Measurements from ENCODE around the gene DCXR. TPM values are rescaled to one million over a fixed set of nuclear protein-coding genes. Genes with fewer than 3 reads are reported as not detected.

The DCXR gene
- total and polyA plus RNA-seq, 2 of the 13 experiments (the other 11 are each of a cell fraction or from before 2014, with no cell fraction given), result 287 to 311 TPM

GRCh38 chr17:81999976-82000802, 37.3 kb downstream of the DCXR start (continued):
- TF ChIP-seq DMTF1 (CRISPR knock-in tag; IDR thresholded peaks at IDR 0.05) (no peak), ZNF230 (CRISPR knock-in tag; IDR thresholded peaks at IDR 0.05) (no peak; the same call in 1 of the 2 replicates), NFRKB (IDR thresholded peaks at IDR 0.05) (no peak), ZNF550 (CRISPR knock-in tag; IDR thresholded peaks at IDR 0.05; ENCODE audit: borderline replicate concordance) (peak; percentile 30; the same call in 1 of the 2 replicates), HNRNPLL (IDR thresholded peaks at IDR 0.05; ENCODE audit: low read depth, low read length, poor library complexity, severe bottlenecking) (peak; percentile 58), PAF1 (CRISPR knock-in tag; IDR thresholded peaks at IDR 0.05) (peak; percentile 68; the same call in 1 of the 2 replicates), IKZF5 (CRISPR knock-in tag; IDR thresholded peaks at IDR 0.05) (no peak), ZFP82 (CRISPR knock-in tag; IDR thresholded peaks at IDR 0.05; ENCODE audit: borderline replicate concordance) (no peak; the same call in 1 of the 2 replicates), ZNF839 (CRISPR knock-in tag; IDR thresholded peaks at IDR 0.05; ENCODE audit: borderline replicate concordance) (peak; percentile 70; the same call in 1 of the 2 replicates), MIXL1 (CRISPR knock-in tag; IDR thresholded peaks at IDR 0.05) (peak; percentile 4; the same call in 1 of the 2 replicates), ZNF7 (CRISPR knock-in tag; IDR thresholded peaks at IDR 0.05) (no peak), SNRNP70 (IDR thresholded peaks at IDR 0.05; ENCODE audit: low read depth, low read length) (no peak), ETV6 (CRISPR knock-in tag; conservative IDR thresholded peaks at IDR 0.05) (peak; percentile 51), MED1 (CRISPR knock-in tag; IDR thresholded peaks at IDR 0.05) (no peak; the same call in 1 of the 2 replicates), RXRB (CRISPR knock-in tag; IDR thresholded peaks at IDR 0.05; ENCODE audit: borderline replicate concordance) (no peak; the same call in 1 of the 2 replicates), FOXK2 (IDR thresholded peaks at IDR 0.05) (no peak)
- TF ChIP-seq, protein P1, sequence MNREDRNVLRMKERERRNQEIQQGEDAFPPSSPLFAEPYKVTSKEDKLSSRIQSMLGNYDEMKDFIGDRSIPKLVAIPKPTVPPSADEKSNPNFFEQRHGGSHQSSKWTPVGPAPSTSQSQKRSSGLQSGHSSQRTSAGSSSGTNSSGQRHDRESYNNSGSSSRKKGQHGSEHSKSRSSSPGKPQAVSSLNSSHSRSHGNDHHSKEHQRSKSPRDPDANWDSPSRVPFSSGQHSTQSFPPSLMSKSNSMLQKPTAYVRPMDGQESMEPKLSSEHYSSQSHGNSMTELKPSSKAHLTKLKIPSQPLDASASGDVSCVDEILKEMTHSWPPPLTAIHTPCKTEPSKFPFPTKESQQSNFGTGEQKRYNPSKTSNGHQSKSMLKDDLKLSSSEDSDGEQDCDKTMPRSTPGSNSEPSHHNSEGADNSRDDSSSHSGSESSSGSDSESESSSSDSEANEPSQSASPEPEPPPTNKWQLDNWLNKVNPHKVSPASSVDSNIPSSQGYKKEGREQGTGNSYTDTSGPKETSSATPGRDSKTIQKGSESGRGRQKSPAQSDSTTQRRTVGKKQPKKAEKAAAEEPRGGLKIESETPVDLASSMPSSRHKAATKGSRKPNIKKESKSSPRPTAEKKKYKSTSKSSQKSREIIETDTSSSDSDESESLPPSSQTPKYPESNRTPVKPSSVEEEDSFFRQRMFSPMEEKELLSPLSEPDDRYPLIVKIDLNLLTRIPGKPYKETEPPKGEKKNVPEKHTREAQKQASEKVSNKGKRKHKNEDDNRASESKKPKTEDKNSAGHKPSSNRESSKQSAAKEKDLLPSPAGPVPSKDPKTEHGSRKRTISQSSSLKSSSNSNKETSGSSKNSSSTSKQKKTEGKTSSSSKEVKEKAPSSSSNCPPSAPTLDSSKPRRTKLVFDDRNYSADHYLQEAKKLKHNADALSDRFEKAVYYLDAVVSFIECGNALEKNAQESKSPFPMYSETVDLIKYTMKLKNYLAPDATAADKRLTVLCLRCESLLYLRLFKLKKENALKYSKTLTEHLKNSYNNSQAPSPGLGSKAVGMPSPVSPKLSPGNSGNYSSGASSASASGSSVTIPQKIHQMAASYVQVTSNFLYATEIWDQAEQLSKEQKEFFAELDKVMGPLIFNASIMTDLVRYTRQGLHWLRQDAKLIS (CRISPR knock-in tag; IDR thresholded peaks at IDR 0.05), result peak; percentile 89
- TF ChIP-seq, protein P2, sequence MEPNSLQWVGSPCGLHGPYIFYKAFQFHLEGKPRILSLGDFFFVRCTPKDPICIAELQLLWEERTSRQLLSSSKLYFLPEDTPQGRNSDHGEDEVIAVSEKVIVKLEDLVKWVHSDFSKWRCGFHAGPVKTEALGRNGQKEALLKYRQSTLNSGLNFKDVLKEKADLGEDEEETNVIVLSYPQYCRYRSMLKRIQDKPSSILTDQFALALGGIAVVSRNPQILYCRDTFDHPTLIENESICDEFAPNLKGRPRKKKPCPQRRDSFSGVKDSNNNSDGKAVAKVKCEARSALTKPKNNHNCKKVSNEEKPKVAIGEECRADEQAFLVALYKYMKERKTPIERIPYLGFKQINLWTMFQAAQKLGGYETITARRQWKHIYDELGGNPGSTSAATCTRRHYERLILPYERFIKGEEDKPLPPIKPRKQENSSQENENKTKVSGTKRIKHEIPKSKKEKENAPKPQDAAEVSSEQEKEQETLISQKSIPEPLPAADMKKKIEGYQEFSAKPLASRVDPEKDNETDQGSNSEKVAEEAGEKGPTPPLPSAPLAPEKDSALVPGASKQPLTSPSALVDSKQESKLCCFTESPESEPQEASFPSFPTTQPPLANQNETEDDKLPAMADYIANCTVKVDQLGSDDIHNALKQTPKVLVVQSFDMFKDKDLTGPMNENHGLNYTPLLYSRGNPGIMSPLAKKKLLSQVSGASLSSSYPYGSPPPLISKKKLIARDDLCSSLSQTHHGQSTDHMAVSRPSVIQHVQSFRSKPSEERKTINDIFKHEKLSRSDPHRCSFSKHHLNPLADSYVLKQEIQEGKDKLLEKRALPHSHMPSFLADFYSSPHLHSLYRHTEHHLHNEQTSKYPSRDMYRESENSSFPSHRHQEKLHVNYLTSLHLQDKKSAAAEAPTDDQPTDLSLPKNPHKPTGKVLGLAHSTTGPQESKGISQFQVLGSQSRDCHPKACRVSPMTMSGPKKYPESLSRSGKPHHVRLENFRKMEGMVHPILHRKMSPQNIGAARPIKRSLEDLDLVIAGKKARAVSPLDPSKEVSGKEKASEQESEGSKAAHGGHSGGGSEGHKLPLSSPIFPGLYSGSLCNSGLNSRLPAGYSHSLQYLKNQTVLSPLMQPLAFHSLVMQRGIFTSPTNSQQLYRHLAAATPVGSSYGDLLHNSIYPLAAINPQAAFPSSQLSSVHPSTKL (CRISPR knock-in tag; IDR thresholded peaks at IDR 0.05), result peak; percentile 23
